ENCODE measurements around the gene APBB3. TPM values are rescaled to one million over a fixed set of nuclear protein-coding genes. Genes with fewer than 3 reads are reported as not detected.

APBB3 gene
- total RNA-seq, 1 donor from 2014 or later = 24.5 TPM

GRCh38 chr5:140551872-140552271 lies 12.5 kb downstream of the APBB3 start:
- DNase-seq = no peak

- DNase-seq = no peak
Observed at GRCh38 chr5:140550147-140551079, 14.0 kb downstream of the APBB3 start.

GRCh38 chr5:140549237-140550144 lies 14.9 kb downstream of the APBB3 start:
- DNase-seq = no peak

GRCh38 chr5:140548791-140549190 lies 15.6 kb downstream of the APBB3 start:
- DNase-seq = no peak

GRCh38 chr5:140548300-140548688 lies 16.1 kb downstream of the APBB3 start:
- DNase-seq = no peak

GRCh38 chr5:140547508-140548299 lies 16.7 kb downstream of the APBB3 start, which contains the start of gene EIF4EBP3:
Gene EIF4EBP3, plus strand, starts transcription at chr5:140547662. Its CDS starts 76 bp downstream, at chr5:140547738.
- peak; percentile 93 for DNase-seq

GRCh38 chr5:140546851-140547507 lies 17.4 kb downstream of the APBB3 start:
- no peak for DNase-seq

- no peak for DNase-seq
Observed at GRCh38 chr5:140545606-140546005, 18.8 kb downstream of the APBB3 start.

- no peak for DNase-seq
Observed at GRCh38 chr5:140544986-140545385, 19.4 kb downstream of the APBB3 start.

GRCh38 chr5:140542972-140543371 lies 21.4 kb downstream of the APBB3 start:
- no peak for DNase-seq

- DNase-seq = no peak
Observed at GRCh38 chr5:140540227-140540626, 24.2 kb downstream of the APBB3 start.

GRCh38 chr5:140524003-140524402 lies 40.4 kb downstream of the APBB3 start:
- DNase-seq = no peak

GRCh38 chr5:140513124-140513523 lies 51.3 kb downstream of the APBB3 start:
- no peak for DNase-seq

GRCh38 chr5:140509898-140510297 lies 54.5 kb downstream of the APBB3 start:
- no peak for DNase-seq

Small RNA genes within 50 kb of the gene (small RNA-seq; reads per million reads assigned to genes)
- gene RF00279 (not detected), gene RF00443 (not detected)

Other genes with a start within 250 kb of the APBB3 start
- 8.7 TPM for gene HBEGF, start 218.0 kb downstream of the APBB3 start, total RNA-seq
- under 0.01 TPM for gene SLC4A9, start 204.4 kb downstream of the APBB3 start, total RNA-seq
- 104 TPM for gene ANKHD1, start 162.8 kb downstream of the APBB3 start, total RNA-seq
- gene EIF4EBP3, start 16.9 kb downstream of the APBB3 start, total RNA-seq = not detected
- gene SRA1, start 7.1 kb downstream of the APBB3 start, total RNA-seq = 17.0 TPM
- 3.7 TPM for gene SLC35A4, start 230 bp upstream of the APBB3 start, total RNA-seq
- 15.4 TPM for gene CD14, start 68.6 kb upstream of the APBB3 start, total RNA-seq
- 7.5 TPM for gene TMCO6, start 74.9 kb upstream of the APBB3 start, total RNA-seq
- gene NDUFA2, start 83.0 kb upstream of the APBB3 start, total RNA-seq = 27.8 TPM
- 55.7 TPM for gene IK, start 83.2 kb upstream of the APBB3 start, total RNA-seq
- 14.2 TPM for gene WDR55, start 100.3 kb upstream of the APBB3 start, total RNA-seq
- gene DND1, start 109.0 kb upstream of the APBB3 start, total RNA-seq = 0.31 TPM
- 70.7 TPM for gene HARS1, start 126.8 kb upstream of the APBB3 start, total RNA-seq
- gene HARS2, start 126.9 kb upstream of the APBB3 start, total RNA-seq = 31.0 TPM
- 47.1 TPM for gene ZMAT2, start 135.8 kb upstream of the APBB3 start, total RNA-seq
- gene PCDHA1, start 221.5 kb upstream of the APBB3 start, total RNA-seq = 6.6 TPM
- gene PCDHA2, start 230.3 kb upstream of the APBB3 start, total RNA-seq = 11.5 TPM
- 21.2 TPM for gene PCDHA3, start 236.5 kb upstream of the APBB3 start, total RNA-seq
- gene PCDHA4, start 242.5 kb upstream of the APBB3 start, total RNA-seq = 18.6 TPM

Data from occipital lobe (tissue), 3 donors.